Glomerular visceral epithelial cell (primary cell): ENCODE results near the gene LARGE1.

Experiments used
- DNase-seq: peaks from one replicate; pipeline ENCODE4 v3.0.0-alpha.2; 2016; ENCODE audit errors: extremely low spot score

LARGE1 gene

GRCh38 chr22:33920197-33920540, at the start of gene LARGE1:
Gene LARGE1 (minus strand): TSS chr22:33920476.
- peak; percentile 42 for DNase-seq

DNA sequence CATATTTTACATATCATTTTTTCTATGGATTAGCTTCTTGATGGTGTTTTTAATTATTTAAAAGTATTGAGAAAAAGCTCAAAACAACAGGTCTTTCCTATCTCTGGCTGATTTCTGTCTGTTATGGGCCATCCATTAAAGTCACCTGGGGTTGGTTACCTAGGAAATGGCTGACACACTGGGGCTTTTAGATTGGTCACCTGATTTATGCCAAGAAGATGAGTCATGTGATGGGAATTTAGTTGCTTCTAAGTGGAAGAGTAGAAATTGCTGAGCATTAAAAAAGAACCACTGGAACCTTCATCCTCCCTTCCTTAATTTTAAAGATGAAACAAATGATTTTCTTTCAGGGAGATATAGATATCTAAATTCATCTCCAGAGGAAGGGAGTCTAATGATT, 48.8 kb upstream of the LARGE1 start:
- DNase-seq, result peak; percentile 3

- no peak for DNase-seq
Observed at GRCh38 chr22:33964121-33964520, 43.8 kb upstream of the LARGE1 start.

DNA sequence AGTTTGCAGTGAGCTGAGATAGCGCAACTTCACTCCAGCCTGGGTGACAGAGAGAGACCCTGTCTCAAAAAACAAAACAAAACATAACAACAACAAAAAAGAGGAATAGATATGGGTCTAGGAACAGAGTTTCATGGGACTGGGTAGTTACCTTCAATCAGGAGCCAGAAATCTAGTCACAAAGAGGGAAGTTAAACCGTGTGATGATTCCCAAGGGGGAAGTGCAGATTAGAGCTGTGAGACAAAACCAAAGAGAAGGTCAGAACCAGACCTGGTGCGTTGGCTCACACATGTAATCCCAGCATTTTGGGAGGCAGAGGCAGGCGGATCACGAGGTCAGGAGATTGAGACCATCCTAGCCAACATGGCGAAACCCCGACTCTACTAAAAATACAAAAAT, 42.1 kb upstream of the LARGE1 start:
- no peak for DNase-seq

GRCh38 chr22:33958741-33959140, 38.5 kb upstream of the LARGE1 start:
- no peak for DNase-seq

- no peak for DNase-seq
Observed at GRCh38 chr22:33957086-33957485, 36.8 kb upstream of the LARGE1 start.

- no peak for DNase-seq
Observed at GRCh38 chr22:33952776-33953175, 32.5 kb upstream of the LARGE1 start.

DNA sequence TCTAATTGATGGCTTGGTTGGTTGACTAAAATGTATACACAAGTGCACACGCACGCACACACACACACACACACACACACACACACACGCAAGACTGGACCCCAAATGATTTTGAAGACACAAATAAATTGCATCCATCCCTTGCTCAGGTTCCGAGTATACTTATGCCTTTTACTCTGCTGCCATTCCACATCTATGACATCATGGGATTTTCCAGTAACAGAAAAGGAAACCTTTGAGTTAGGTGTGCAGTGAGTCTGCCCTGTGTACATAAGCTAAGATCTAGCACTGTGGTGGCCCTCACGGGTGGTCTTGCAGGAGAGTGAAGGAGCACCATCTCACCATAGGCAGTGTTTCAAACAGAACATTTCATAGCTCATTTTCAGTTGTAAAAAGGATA, 20.5 kb upstream of the LARGE1 start:
- DNase-seq, result no peak

DNA sequence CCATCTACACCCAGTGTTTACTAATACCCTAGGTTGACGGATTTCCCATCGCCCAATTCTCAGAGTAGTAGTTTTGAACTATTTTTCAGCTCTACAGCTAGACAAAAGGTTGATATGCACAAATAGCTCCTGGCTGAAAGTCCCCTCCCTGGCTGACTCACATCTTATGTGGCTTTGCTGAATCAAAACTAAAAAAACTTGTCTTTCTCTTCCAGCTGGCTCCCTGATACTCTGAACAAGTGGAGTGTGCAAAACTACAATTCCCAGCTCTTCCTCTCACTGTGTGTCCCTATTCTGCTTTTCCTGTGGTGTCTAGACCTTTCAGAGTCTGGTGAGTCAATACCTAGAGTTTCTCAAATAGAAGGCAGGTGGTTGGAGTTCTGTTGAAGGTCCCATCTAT, 12.7 kb upstream of the LARGE1 start:
- no peak for DNase-seq

DNA sequence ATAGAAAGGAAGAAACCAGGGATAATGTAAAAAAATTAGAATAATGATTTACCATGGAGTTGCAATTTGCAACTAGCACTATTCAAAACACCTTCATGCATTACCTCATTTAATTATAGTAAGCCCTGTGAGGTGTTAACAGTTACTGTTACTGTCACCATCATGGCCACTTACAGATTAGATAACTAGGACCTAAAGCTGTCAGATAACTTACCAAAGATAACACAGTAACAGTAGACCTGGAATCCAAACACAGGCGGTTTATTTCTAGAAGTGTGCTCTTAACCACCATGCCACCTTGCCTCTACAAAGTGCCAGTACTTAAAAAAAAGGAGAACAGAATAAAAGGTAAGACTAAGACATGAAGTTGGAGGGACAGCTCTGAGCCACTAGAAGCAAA, 11.1 kb upstream of the LARGE1 start:
- DNase-seq, result no peak

- no peak for DNase-seq
Observed at GRCh38 chr22:33927752-33928151, 7.5 kb upstream of the LARGE1 start.

- no peak for DNase-seq
Observed at GRCh38 chr22:33925194-33925593, 4.9 kb upstream of the LARGE1 start.

DNA sequence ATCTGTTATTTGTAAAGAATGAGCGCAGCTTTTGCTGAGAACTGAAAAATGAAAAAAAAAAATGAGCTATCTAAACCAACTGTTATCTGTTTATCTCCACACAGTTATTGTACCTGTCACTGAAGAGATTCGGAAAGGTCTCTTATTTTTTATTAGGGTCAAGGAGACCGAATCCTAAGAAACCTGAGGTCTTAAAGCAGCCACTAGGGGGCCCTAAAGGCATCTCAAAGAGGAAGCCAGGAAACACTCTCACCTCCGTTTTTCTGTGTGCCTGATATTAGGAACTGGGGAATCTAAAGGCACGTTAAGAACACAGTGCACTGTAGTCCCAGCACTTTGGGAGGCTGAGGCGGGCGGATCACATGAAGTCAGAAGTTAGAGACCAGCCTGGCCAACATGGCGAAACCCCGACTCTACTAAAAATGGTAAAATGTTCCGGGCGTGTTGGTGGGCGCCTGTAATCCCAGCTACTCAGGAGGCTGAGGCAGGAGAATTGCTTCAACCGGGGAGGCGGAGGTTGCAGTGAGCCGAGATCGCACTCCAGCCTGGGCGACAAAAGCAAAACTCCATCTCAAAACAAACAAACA, 3.5 kb upstream of the LARGE1 start:
- DNase-seq, result peak; percentile 61

GRCh38 chr22:33923033-33923432, 2.8 kb upstream of the LARGE1 start:
- no peak for DNase-seq

DNA sequence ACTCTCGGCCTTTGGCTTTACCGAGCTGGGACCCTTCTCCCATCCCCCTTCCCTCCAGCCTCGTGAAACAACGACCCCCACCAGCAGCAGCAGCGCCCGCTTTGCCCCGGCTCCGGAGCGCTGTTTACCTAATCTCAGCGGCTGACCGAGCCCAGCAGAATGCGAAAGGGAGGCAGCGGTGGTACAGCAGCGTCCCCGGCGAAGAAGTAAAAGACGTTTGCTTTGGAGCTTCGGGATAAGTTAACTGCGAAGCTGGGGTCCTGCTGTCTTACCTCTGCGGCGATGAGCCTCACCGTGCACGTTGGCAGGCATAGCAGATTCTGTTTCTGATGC, 2.0 kb upstream of the LARGE1 start:
- DNase-seq, result peak; percentile 21

DNA sequence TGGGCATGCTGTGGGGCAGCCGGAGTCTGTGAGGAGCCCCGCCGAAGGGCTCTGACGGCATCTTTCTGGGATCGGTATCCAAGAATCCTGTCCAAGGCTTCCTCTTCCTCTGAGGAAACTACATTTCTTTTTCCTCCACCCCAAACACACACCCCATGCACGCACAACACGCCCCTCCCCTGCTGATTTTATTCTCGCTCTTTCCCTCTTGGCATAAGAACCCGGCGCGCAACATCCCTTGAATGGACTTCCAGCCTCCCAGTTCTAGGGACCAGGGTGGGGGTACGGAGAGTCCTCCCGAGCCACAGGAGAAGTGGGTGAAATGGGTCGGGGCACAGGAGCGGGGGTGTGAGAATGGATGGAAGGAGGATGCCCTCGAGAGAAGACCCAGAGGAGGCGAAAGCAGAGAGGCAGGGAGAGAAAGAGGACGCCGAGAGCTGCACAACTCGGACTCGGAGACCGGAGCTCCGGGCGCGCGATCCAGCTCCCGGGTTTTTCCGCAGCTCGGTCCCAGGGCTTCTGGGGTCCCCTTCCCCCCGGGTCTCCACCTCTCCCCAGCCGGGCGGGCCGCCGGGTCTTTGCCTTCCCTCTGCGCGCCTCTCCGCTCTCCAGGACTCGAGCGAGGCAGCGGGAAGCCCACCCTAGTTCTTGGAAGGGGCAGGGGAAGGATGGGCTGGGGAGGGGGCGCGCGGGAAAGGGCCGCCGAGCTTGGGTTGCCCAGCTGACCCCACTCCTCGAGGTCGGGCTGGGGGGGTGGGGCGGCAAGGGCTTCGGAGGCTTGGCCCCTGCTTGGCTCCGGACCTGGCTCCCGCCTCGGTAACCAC, 1.5 kb upstream of the LARGE1 start:
- peak; percentile 59 for DNase-seq

GRCh38 chr22:33920927-33921524, 750 bp upstream of the LARGE1 start:
- DNase-seq, result peak; percentile 95

DNA sequence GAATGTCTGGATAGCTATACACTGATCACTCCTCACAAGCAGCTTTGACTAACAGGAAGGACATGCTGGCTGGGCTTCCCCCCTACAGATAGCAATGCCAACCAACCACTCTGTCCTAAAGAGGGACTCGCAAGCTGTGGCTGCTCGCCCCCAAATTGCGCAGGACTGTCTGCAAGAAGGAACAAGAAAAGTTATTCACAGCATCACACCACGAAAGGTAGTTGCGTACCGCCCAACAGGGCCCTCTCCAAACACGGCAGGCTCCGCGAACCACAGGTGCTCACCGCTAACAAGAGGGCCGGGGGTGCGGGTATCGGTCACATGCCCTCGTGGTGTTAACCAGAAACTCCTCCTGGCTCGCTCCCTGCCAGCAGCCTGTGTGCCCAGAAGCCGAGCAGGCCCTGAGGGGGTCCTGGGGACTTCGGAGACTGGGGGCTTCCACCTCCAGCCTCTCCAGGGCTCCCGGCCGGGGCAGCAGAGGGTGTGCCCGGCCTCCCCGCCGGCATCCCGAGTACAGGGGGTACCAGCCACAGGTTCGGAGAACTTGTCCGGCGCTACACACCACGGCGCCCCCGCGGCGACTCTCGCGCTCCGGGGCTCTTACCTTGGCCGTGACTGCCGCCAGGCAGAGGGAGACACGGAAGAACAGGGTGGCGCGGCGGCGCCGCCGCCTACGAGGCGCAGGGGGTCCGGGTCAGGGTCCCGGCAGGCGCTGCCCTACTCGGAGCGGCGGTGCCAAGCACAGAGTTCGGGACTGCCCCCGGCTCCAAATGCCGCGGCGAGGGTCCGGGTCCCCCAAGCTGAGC, 682 bp downstream of the LARGE1 start:
- DNase-seq, result peak; percentile 31

DNA sequence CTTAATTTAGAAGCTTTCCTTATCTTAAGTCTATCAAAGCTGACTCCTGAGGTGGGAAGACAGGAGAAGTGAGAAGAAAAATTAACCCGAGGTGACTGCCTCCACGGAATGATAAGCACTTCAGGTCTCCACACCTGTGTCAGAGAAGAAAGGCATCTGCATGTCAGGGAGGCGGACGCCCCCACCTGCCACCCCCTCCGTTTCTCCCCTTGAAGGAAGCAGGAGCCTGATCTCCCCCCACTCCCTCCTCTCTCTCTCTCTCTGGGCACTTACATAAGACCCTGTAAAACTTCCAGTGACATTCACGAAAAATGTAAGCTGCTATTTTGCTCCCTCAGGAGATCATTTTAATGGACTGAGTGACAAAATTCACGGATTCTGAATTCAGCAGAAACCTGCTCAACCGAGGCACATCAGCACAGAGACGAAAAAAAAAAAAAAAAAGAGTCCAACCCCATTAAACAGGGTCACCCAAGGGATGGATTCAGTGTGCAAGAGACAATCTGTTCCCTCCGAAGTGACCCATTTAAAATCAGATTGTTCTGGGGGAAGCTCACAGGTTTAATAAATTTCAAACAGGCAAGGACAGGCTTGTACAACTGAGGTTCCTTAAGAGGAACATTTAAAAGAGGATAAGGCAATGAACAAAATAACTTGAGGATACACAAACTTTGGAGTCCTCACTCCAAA, 1.5 kb downstream of the LARGE1 start:
- DNase-seq, result no peak

- DNase-seq, result peak; percentile 17
Observed at GRCh38 chr22:33917744-33918406, 2.4 kb downstream of the LARGE1 start.

DNA sequence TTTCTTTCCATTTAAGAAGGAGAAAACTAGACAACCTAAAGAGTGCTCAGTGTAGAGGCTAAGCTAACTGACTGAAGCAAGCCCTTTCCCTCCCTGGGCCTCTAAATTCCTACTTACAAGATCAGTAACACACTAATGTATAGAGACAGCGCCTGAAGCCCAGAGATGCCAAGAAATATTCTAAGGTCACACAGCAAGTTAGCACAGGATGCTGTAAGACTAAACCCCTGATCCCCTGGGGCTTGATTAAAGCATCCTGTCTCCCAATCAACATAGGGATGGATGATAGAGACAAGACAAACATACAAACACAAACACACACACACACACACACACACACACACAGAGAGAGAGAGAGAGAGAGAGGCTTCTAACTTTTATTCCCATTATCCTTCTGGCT, 5.6 kb downstream of the LARGE1 start:
- no peak for DNase-seq
